Pancreas (tissue), 10 donors: Measurements from ENCODE around the gene ADCY3. TPM values are rescaled to one million over a fixed set of nuclear protein-coding genes. Genes with fewer than 3 reads are reported as not detected.

ENCODE experiments used
- ATAC-seq, 4 donors: fragments of 200-7000 bp; cut with Tn5 transposase; one replicate each; pipeline versions ENCODE4 v1.8.0 to v1.9.1; 2020; ENCODE audit warnings: mild to moderate bottlenecking in 4 of 4, moderate library complexity in 4 of 4
- DNase-seq, 6 donors: peaks; one replicate each; pipeline ENCODE4 v3.0.0-alpha.2; 2020
- FAIRE-seq: peaks from 2 replicates; lab custom pipeline; 2012; peaks lifted over from hg19 to GRCh38; lab: Jason Lieb, UNC
- H3K27ac ChIP-seq, 4 donors: fragments of 200-600 bp; sonication (generic); 1 replicate in 3 of 4; 2 replicates in 1 of 4; pipeline versions ENCODE4 v1.5.0 to v1.8.0; 2020
- H3K27me3 ChIP-seq, 4 donors: fragments of 200-600 bp; one replicate each; pipeline ENCODE4 v1.8.0; 2021
- H3K36me3 ChIP-seq, 3 donors: fragments of 200-600 bp; sonication (generic) in 1 of 3; one replicate each; pipeline versions ENCODE4 v1.5.0 to v1.8.0; 2020 to 2021
- H3K4me1 ChIP-seq, 3 donors: fragments of 200-600 bp; one replicate each; pipeline ENCODE4 v1.8.0; 2021
- H3K4me3 ChIP-seq, 4 donors: fragments of 200-600 bp; sonication (generic) in 2 of 4; one replicate each; pipeline versions ENCODE4 v1.5.0 to v1.8.0; 2020 to 2021
- H3K9me3 ChIP-seq, 4 donors: fragments of 200-600 bp; one replicate each; pipeline ENCODE4 v1.8.0; 2021
- WGBS, 2 donors: extraction: QIAGEN DNeasy Blood & Tissue Kit; methylation state at CpG; one replicate each; pipeline ENCODE4 v1.1.7; 2013; 5-methylcytosine and 5-hydroxymethylcytosine counted together
- intact Hi-C, 3 donors: fragments of 100-400 bp; cut with DNase I; formaldehyde crosslinking; loops; one replicate each; pipeline versions ENCODE4 v1.11.1 to v1.14.2; 2022
- polyA plus RNA-seq, 2 donors: library from polyadenylated mRNA; stranded (reverse); fragments of 200-250 nt; gene quantifications; one replicate each; pipeline ENCODE4 v1.2.3, GENCODE V29; 2013
- total RNA-seq, 6 donors: library from RNA; stranded (reverse); fragmentation: NEBNext Ultra II Directional in 4 of 6; extraction: Animal tissue kit (Norgen Biotek cat#: 25700) in 4 of 6; gene quantifications; one replicate each; pipeline versions ENCODE4 v1.2.1 to v1.2.4, GENCODE V29; 2021 to 2023
- TF ChIP-seq, protein P1 (sequence below), 4 donors: fragments of 200-600 bp; sonication (generic) in 3 of 4; IDR thresholded peaks; one replicate each; pipeline versions ENCODE4 v1.5.0 to v1.8.0; 2021; ENCODE audit warnings: antibody characterized with exemption in 4 of 4
- donor health status: healthy with polysubstance abuse.
- donor health status: DM: no; HTN: no; CAD: no; lungs with moderate emphysema.
- donor health status: DM: no; HTN: no; CAD: no.
- donor health status: control.
- donor health status: control.
- donor health status: Bipolar disorder and iron deficiency.
- donor health status: DM: yes; HTN: yes; CAD: no.
- donor health status: DM: no; HTN: no; CAD: no.
- donor health status: DM: no; HTN: no; CAD: no.
- donor health status: DM: yes; HTN: yes; CAD: no.

ADCY3 gene
- total and polyA plus RNA-seq, 8 donors, result 4.7 to 29.4 (median 11.0) TPM

DNA sequence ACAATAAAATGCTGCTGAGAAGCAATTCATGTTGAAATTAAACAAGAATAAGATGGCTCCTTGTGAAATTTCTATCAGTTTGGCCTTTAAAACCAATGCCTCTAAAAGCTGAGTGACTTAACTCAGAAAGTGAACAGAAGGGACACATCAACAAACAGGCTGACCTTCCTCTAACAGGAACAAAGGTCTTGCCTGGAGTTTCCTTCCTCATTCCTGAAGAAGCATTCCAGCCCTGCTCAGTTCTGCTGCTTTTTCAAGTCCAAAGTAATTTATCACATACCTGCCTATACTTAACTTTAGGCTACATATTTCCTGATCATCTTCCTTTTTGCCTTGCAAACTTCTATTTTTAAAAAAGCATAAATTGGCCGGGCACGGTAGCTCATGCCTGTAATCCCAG, 140.9 kb downstream of the ADCY3 start:
- Histone ChIP-seq H3K9me3 (no peaks in the 10 kb centered on the region), H3K27ac (peak overlapping the region in 2 of 4 donors; percentile 47 to 52), H3K36me3 (no peaks in the 10 kb centered on the region), H3K4me3 (no peak overlapping the region), H3K27me3 (no peaks in the 10 kb centered on the region), H3K4me1 (no peaks in the 10 kb centered on the region)
- WGBS, 2 donors, result 40 to 56% methylated on average over 2 of the region's 2 CpGs
- no peak for DNase-seq
- FAIRE-seq, result no peak
- ATAC-seq, result peak; percentile 52 to 82 (median 68)
- TF ChIP-seq, protein P1, sequence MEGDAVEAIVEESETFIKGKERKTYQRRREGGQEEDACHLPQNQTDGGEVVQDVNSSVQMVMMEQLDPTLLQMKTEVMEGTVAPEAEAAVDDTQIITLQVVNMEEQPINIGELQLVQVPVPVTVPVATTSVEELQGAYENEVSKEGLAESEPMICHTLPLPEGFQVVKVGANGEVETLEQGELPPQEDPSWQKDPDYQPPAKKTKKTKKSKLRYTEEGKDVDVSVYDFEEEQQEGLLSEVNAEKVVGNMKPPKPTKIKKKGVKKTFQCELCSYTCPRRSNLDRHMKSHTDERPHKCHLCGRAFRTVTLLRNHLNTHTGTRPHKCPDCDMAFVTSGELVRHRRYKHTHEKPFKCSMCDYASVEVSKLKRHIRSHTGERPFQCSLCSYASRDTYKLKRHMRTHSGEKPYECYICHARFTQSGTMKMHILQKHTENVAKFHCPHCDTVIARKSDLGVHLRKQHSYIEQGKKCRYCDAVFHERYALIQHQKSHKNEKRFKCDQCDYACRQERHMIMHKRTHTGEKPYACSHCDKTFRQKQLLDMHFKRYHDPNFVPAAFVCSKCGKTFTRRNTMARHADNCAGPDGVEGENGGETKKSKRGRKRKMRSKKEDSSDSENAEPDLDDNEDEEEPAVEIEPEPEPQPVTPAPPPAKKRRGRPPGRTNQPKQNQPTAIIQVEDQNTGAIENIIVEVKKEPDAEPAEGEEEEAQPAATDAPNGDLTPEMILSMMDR (IDR thresholded peaks at IDR 0.05), result no peak
- intact Hi-C loops, result no loop called here

GRCh38 chr2:24774373-24774772, 145.7 kb downstream of the ADCY3 start:
- no peak overlapping the region for H3K27ac ChIP-seq
- WGBS, 2 donors, result 74 to 83% methylated on average over 3 of the region's 3 CpGs
- H3K27me3 ChIP-seq, result no peaks in the 10 kb centered on the region
- no peak for DNase-seq
- ATAC-seq, result no peak
- H3K36me3 ChIP-seq, result no peaks in the 10 kb centered on the region
- H3K4me1 ChIP-seq, result no peaks in the 10 kb centered on the region
- intact Hi-C loops, result no loop called here
- H3K4me3 ChIP-seq, result no peak overlapping the region
- H3K9me3 ChIP-seq, result no peaks in the 10 kb centered on the region
- TF ChIP-seq, protein P1 (IDR thresholded peaks at IDR 0.05), result no peak
- no peak for FAIRE-seq

GRCh38 chr2:24771764-24772586, 148.1 kb downstream of the ADCY3 start:
- no peak for FAIRE-seq
- H3K9me3 ChIP-seq, result no peaks in the 10 kb centered on the region
- intact Hi-C loops, result no loop called here
- H3K4me1 ChIP-seq, result no peaks in the 10 kb centered on the region
- WGBS, 2 donors, result 93 to 95% methylated on average over 5 of the region's 5 CpGs
- DNase-seq, result no peak
- no peaks in the 10 kb centered on the region for H3K27me3 ChIP-seq
- no peak for ATAC-seq
- TF ChIP-seq, protein P1 (IDR thresholded peaks at IDR 0.05), result no peak
- H3K36me3 ChIP-seq, result peaks cover 0 to 12% (median 0%) of the 10 kb centered on the region in 3 donors
- no peak overlapping the region for H3K4me3 ChIP-seq
- H3K27ac ChIP-seq, result no peak overlapping the region

DNA sequence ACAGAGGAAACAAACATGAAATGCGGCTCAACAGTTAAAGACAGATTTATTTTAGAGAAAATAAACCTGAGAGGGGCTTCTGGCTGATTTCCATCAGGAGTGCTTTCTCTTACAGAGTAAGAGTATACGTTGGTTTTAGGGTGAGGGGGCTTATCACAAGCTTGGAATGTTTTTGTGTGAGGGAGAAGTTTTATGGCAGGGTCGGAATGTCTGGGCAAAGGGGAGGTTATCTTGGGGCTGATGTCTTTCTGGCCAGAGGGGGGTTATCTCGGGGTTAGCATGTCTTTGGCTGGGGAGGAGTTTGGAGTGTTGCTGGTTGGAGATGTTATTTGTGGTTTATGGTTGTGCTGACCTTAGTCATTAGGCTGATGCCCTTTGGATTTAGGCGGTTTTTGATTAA, 149.0 kb downstream of the ADCY3 start:
- FAIRE-seq, result no peak
- WGBS, 2 donors, result 91 to 96% methylated on average over 5 of the region's 5 CpGs
- intact Hi-C loops, result no loop called here
- Histone ChIP-seq H3K27ac (no peak overlapping the region), H3K4me3 (no peak overlapping the region), H3K9me3 (no peaks in the 10 kb centered on the region), H3K36me3 (peaks cover 0 to 12% (median 0%) of the 10 kb centered on the region in 3 donors), H3K27me3 (no peaks in the 10 kb centered on the region), H3K4me1 (no peaks in the 10 kb centered on the region)
- no peak for ATAC-seq
- TF ChIP-seq, protein P1 (IDR thresholded peaks at IDR 0.05), result no peak
- no peak for DNase-seq

Other genes starting within 250 kb of the ADCY3 start
- gene PTRHD1, start 126.8 kb downstream of the ADCY3 start, total RNA-seq, result 10 to 100 TPM in 5 of 6 donors, 1 to 10 TPM in 1; 8.2 to 15.5 (median 11.9) TPM
- gene PTRHD1, start 126.8 kb downstream of the ADCY3 start, polyA plus RNA-seq, result 10 to 100 TPM in 1 of 2 donors, 1 to 10 TPM in 1; 9.8 to 16.0 TPM
- gene CENPO, start 126.8 kb downstream of the ADCY3 start, total RNA-seq, result 1 to 10 TPM in 5 of 6 donors, under 1 TPM in 1; 0.69 to 2.8 (median 2.2) TPM
- gene CENPO, start 126.8 kb downstream of the ADCY3 start, polyA plus RNA-seq, result 1 to 10 TPM; 1.4 to 1.7 TPM
- 1 to 10 TPM; 1.9 to 4.7 (median 3.2) TPM for gene DNAJC27, start 51.7 kb upstream of the ADCY3 start, total RNA-seq
- gene DNAJC27, start 51.7 kb upstream of the ADCY3 start, polyA plus RNA-seq, result 1 to 10 TPM; 1.8 to 3.6 TPM
- gene EFR3B, start 121.8 kb upstream of the ADCY3 start, total RNA-seq, result under 1 TPM; 0.23 to 0.89 (median 0.42) TPM
- gene EFR3B, start 121.8 kb upstream of the ADCY3 start, polyA plus RNA-seq, result 1 to 10 TPM in 1 of 2 donors, under 1 TPM in 1; 0.46 to 1.0 TPM
- 10 to 100 TPM in 1 of 6 donors, 1 to 10 TPM in 5; 2.4 to 13.5 (median 5.7) TPM for gene POMC, start 248.3 kb upstream of the ADCY3 start, total RNA-seq
- gene POMC, start 248.3 kb upstream of the ADCY3 start, polyA plus RNA-seq, result 10 to 100 TPM in 1 of 2 donors, 1 to 10 TPM in 1; 8.2 to 12.0 TPM